ENCODE measurements around the gene EHD1. TPM values are rescaled to one million over a fixed set of nuclear protein-coding genes. Genes with fewer than 3 reads are reported as not detected.

Gene EHD1
- total and polyA plus RNA-seq, 9 donors = 46.1 to 117 (median 87.0) TPM

GRCh38 chr11:64859542-64860414 lies 18.6 kb downstream of the EHD1 start:
- Histone ChIP-seq H3K9me3 (replicated peaks; ENCODE audit: control insufficient read depth, low read depth, low read length) (no peaks in the 10 kb centered on the region), H3K36me3 (ENCODE audit: control insufficient read depth, insufficient read depth, low read length) (peaks cover 48% of the 10 kb centered on the region), H3K27ac (ENCODE audit: low read length) (peak overlapping the region; percentile 20), H3K4me1 (ENCODE audit: control insufficient read depth, insufficient read depth, low read length) (peaks cover 84% of the 10 kb centered on the region), H3K27me3 (ENCODE audit: control insufficient read depth, insufficient read depth, low read length) (no peaks in the 10 kb centered on the region), H3K4me3 (ENCODE audit: low read length) (no peak overlapping the region)
- no peak for DNase-seq
- 89% methylated on average over 28 of the region's 33 CpGs for WGBS (ENCODE audit: insufficient coverage)

DNA sequence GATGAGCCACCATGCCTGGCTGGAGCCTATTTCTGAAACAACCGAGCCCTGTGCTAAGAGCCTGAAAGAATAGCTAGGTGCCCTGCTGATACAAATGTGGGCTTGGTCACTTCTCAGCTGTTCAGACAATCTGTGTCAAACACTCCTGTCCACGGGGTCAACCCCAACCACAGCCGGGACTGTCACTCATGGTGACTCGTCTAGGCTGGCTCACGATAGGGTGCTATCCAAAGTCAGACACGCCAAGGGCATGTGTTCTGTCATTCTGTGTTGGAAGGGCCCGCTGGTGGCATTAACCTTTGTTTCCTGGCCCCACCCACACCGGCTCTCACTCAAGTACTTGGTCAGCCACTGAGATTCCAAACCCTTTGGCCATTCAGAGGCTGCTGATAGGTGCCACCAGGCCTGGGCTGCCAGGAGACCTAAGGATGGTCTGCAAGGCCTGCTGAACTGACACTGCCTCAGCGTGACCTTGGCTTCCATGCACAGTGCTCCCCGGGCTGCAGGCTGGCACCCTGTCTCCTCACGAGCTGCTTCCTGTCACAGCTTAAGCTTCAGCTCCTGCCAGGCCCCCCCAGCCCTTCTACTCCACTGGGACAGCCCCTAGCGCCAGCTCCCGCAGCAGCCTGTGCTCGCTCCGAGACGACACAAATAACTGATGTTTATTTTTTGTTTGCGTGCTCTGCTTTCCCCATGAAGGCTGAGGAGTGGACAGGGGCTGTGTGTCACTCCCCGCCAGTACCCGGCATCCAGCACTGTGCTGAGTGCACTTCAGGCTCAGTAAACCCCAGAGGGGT lies 19.8 kb downstream of the EHD1 start:
- no peaks in the 10 kb centered on the region for H3K9me3 ChIP-seq (replicated peaks; ENCODE audit: control insufficient read depth, low read depth, low read length)
- H3K27me3 ChIP-seq (ENCODE audit: control insufficient read depth, insufficient read depth, low read length) = no peaks in the 10 kb centered on the region
- WGBS (ENCODE audit: insufficient coverage) = 72% methylated on average over 12 of the region's 19 CpGs
- H3K4me1 ChIP-seq (ENCODE audit: control insufficient read depth, insufficient read depth, low read length) = peaks cover 84% of the 10 kb centered on the region
- peak overlapping the region; percentile 86 for H3K27ac ChIP-seq (ENCODE audit: low read length)
- H3K36me3 ChIP-seq (ENCODE audit: control insufficient read depth, insufficient read depth, low read length) = peaks cover 59% of the 10 kb centered on the region
- no peak overlapping the region for H3K4me3 ChIP-seq (ENCODE audit: low read length)
- DNase-seq = peak; percentile 69

GRCh38 chr11:64857485-64857884 lies 20.9 kb downstream of the EHD1 start:
- Histone ChIP-seq H3K27ac (ENCODE audit: low read length) (no peak overlapping the region), H3K9me3 (replicated peaks; ENCODE audit: control insufficient read depth, low read depth, low read length) (no peaks in the 10 kb centered on the region), H3K4me3 (ENCODE audit: low read length) (no peak overlapping the region), H3K4me1 (ENCODE audit: control insufficient read depth, insufficient read depth, low read length) (peaks cover 73% of the 10 kb centered on the region), H3K36me3 (ENCODE audit: control insufficient read depth, insufficient read depth, low read length) (peaks cover 71% of the 10 kb centered on the region), H3K27me3 (ENCODE audit: control insufficient read depth, insufficient read depth, low read length) (no peaks in the 10 kb centered on the region)
- WGBS (ENCODE audit: insufficient coverage) = 90% methylated on average over 6 of the region's 6 CpGs
- DNase-seq = no peak

- DNase-seq = no peak
- WGBS (ENCODE audit: insufficient coverage) = 64% methylated on average over 13 of the region's 20 CpGs
- H3K27ac ChIP-seq (ENCODE audit: low read length) = peak overlapping the region; percentile 84
- H3K27me3 ChIP-seq (ENCODE audit: control insufficient read depth, insufficient read depth, low read length) = no peaks in the 10 kb centered on the region
- H3K4me3 ChIP-seq (ENCODE audit: low read length) = no peak overlapping the region
- peaks cover 80% of the 10 kb centered on the region for H3K36me3 ChIP-seq (ENCODE audit: control insufficient read depth, insufficient read depth, low read length)
- H3K4me1 ChIP-seq (ENCODE audit: control insufficient read depth, insufficient read depth, low read length) = peaks cover 70% of the 10 kb centered on the region
- H3K9me3 ChIP-seq (replicated peaks; ENCODE audit: control insufficient read depth, low read depth, low read length) = no peaks in the 10 kb centered on the region
Observed at GRCh38 chr11:64856382-64857227, 21.8 kb downstream of the EHD1 start.

DNA sequence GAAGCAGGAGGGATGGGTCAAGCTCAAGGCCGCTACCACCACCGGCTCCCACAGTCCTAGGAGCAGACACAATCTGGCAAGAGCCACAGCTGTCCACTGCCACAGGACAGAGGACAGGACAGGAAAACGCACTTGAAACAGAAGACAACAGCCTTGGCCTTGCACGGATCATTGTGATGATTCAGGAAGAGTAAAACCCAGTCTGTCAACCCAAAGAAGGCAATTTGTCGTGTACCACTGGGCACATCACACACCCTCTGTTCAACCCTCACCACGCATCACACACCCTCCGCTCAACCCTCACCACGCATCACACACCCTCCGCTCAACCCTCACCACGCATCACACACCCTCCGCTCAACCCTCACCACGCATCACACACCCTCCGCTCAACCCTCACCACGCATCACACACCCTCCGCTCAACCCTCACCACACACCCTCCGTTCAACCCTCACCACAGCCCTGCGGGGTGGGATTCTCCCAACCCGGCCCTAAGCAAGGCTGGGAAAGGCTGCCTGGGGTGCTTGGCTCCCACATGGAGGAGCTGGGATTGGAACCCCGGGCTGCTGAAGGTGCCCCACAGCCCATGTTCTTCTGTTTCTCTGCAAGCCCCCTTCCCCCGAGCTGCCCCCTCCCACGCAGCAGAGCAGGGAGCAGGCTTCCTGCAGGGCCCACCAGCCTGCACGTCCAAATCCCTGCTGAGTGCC lies 22.7 kb downstream of the EHD1 start:
- Histone ChIP-seq H3K4me1 (ENCODE audit: control insufficient read depth, insufficient read depth, low read length) (peaks cover 73% of the 10 kb centered on the region), H3K4me3 (ENCODE audit: low read length) (no peak overlapping the region), H3K27me3 (ENCODE audit: control insufficient read depth, insufficient read depth, low read length) (no peaks in the 10 kb centered on the region), H3K27ac (ENCODE audit: low read length) (peak overlapping the region; percentile 84), H3K9me3 (replicated peaks; ENCODE audit: control insufficient read depth, low read depth, low read length) (no peaks in the 10 kb centered on the region), H3K36me3 (ENCODE audit: control insufficient read depth, insufficient read depth, low read length) (peaks cover 84% of the 10 kb centered on the region)
- DNase-seq = no peak
- 79% methylated on average over 11 of the region's 22 CpGs for WGBS (ENCODE audit: insufficient coverage)

DNA sequence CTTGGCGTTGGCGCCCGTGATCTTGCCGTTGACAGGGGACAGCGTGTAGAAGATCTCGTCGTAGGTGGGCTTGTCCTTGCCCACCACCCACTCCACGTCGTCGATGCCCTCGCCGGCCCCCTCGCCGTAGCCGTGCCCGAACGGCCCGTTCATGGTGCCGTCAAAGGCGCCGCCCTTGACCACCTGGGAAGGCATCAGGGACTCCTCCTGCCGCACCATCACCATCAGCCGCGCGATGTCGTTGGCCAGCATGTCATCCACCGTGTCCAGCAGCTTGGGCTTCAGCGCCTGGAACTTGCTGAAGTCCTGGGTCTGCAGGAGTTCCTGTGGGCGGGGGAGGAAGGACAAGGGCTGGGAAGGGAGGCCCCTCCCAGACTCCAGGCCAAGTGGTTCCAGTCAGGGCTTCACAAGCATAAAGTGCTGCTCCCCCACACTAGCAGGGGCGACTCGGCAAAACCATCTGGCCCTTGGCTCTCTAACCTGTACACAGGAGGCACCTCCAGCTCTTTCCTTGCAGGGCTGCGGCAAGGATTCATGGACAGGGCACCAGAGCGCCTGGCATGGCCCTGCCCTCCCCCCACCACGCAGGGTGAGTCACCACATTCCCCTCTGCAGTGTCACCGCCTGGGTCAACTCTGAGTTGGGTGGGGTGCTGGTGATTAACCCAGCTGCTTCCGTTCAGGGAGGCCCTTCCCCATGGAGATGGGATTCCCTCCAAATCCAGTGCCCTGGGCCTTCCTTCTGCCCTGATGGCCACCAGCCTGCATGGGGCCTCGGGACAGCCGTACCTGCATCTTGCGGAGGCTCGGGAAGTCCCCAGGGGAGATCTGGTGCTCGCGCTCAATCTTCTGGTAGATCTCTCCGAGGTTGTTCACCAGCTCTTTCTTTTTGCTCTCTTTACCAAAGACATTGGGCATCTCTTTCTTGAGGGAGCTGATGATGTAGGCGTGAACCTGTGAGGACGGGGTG lies 23.6 kb downstream of the EHD1 start:
- peaks cover 75% of the 10 kb centered on the region for H3K4me1 ChIP-seq (ENCODE audit: control insufficient read depth, insufficient read depth, low read length)
- 73% methylated on average over 36 of the region's 45 CpGs for WGBS (ENCODE audit: insufficient coverage)
- peak; percentile 80 for DNase-seq
- H3K36me3 ChIP-seq (ENCODE audit: control insufficient read depth, insufficient read depth, low read length) = peaks cover 79% of the 10 kb centered on the region
- no peak overlapping the region for H3K4me3 ChIP-seq (ENCODE audit: low read length)
- H3K27me3 ChIP-seq (ENCODE audit: control insufficient read depth, insufficient read depth, low read length) = no peaks in the 10 kb centered on the region
- no peaks in the 10 kb centered on the region for H3K9me3 ChIP-seq (replicated peaks; ENCODE audit: control insufficient read depth, low read depth, low read length)
- H3K27ac ChIP-seq (ENCODE audit: low read length) = peak overlapping the region; percentile 84

GRCh38 chr11:64854157-64854533 lies 24.3 kb downstream of the EHD1 start:
- peaks cover 73% of the 10 kb centered on the region for H3K36me3 ChIP-seq (ENCODE audit: control insufficient read depth, insufficient read depth, low read length)
- H3K27ac ChIP-seq (ENCODE audit: low read length) = peak overlapping the region; percentile 13
- 89% methylated on average over 21 of the region's 25 CpGs for WGBS (ENCODE audit: insufficient coverage)
- no peak overlapping the region for H3K4me3 ChIP-seq (ENCODE audit: low read length)
- DNase-seq = no peak
- H3K27me3 ChIP-seq (ENCODE audit: control insufficient read depth, insufficient read depth, low read length) = no peaks in the 10 kb centered on the region
- peaks cover 76% of the 10 kb centered on the region for H3K4me1 ChIP-seq (ENCODE audit: control insufficient read depth, insufficient read depth, low read length)
- no peaks in the 10 kb centered on the region for H3K9me3 ChIP-seq (replicated peaks; ENCODE audit: control insufficient read depth, low read depth, low read length)

GRCh38 chr11:64853709-64854108 lies 24.7 kb downstream of the EHD1 start:
- H3K27ac ChIP-seq (ENCODE audit: low read length) = no peak overlapping the region
- H3K4me1 ChIP-seq (ENCODE audit: control insufficient read depth, insufficient read depth, low read length) = peaks cover 76% of the 10 kb centered on the region
- H3K27me3 ChIP-seq (ENCODE audit: control insufficient read depth, insufficient read depth, low read length) = no peaks in the 10 kb centered on the region
- H3K36me3 ChIP-seq (ENCODE audit: control insufficient read depth, insufficient read depth, low read length) = peaks cover 68% of the 10 kb centered on the region
- 75% methylated on average over 18 of the region's 27 CpGs for WGBS (ENCODE audit: insufficient coverage)
- H3K9me3 ChIP-seq (replicated peaks; ENCODE audit: control insufficient read depth, low read depth, low read length) = no peaks in the 10 kb centered on the region
- DNase-seq = no peak
- H3K4me3 ChIP-seq (ENCODE audit: low read length) = no peak overlapping the region

Measured in muscle of leg (tissue), 11 donors.